COLO829 (cell line): Measurements from ENCODE around the gene LYAR.

Source experiments
- DNase-seq: peaks from one replicate; pipeline ENCODE4 v3.0.0; 2012; ENCODE audit warnings: low spot score

The LYAR gene

DNA sequence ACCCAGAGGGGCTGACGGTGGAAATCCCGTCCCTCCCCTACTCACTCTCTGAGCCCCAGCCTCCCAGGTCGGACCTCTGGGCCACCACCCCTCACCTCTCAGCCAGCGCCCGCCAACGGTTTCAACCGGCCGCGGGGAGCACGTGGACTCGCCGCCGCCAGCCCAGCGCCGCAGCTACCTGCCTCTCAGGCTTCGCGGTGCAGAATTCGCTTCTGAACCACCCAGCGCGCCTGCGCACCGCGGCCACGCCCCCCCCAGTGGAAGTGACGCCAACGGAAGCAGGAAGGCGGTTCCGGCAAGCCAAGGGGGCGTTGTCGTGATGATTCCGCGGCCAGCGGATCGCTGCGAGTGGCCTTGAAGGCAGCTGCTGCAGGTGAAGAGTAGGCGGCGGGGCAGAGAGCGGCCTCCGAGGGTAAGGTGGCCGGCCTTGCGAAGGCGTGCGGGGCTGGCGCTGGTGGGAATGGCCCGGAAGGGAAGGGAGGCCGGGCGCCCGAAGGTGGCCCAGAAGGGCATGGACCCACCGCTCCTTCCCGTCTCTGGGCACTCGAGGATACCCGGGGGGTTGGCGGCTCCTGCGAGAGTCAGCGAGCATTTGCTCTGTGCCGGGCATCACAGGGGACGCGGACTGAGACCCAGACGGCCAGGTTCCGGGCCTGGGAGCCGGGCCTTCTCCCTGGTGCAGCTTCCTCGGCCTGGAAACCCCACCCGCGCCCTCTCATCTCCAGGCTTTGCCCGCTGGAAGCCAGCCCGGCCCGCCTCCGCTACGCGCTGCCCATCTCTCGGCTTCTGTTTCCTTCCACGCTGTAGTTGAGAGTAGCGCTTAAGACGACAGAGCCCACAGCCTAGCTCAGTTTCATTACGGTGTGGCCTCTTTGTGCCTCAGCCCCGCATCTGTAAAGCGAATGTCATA lies at the start of gene LYAR, which contains the start of gene ZBTB49:
TSS of gene LYAR (minus strand) at position 214 of the 910 bp plus-strand sequence. CDS start 6,412 bp downstream, outside the sequence.
TSS of gene ZBTB49 (plus strand) at position 311 of the 910 bp plus-strand sequence. CDS start 9,695 bp downstream, outside the sequence.
- peak; percentile 89 for DNase-seq

GRCh38 chr4:4339504-4340085 lies 49.6 kb upstream of the LYAR start:
- DNase-seq: no peak

DNA sequence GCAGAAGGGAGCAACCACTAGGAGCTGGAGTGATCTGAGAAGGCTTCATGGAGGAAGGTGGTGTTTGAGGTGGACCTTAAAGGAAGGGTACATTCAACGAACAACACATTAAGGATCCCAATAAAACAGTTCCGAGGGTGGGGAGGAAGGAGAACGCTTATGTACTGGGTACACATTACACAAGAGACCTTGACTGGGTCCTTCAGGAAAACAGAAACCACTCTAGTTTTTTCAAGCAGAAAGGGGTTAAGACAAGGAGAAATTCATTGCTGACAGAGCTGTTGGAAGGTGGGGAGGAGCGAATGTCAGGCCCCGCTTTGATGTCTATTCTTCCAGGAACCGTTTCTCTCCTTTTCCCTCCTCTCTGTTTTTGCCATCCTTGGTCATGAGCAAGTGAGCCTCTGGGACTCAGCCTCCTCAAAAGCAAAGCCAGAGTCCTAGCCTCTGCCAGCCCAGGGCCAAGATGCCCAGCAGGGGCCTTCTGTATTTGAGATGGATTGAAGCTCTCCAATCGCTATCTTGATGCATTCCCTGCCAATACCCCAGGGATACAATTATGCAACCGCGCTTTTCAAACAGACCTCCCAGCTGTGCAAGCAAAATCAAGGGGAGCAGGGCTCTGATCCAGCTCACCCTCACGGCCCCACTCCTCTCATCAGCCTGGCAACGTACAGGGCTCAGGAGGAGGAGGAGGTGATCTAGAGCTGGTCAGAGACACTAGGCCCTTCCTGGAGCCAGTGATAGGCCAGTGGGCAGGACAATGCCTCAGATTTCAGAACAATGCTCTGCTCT lies 48.5 kb upstream of the LYAR start:
- DNase-seq: no peak

DNA sequence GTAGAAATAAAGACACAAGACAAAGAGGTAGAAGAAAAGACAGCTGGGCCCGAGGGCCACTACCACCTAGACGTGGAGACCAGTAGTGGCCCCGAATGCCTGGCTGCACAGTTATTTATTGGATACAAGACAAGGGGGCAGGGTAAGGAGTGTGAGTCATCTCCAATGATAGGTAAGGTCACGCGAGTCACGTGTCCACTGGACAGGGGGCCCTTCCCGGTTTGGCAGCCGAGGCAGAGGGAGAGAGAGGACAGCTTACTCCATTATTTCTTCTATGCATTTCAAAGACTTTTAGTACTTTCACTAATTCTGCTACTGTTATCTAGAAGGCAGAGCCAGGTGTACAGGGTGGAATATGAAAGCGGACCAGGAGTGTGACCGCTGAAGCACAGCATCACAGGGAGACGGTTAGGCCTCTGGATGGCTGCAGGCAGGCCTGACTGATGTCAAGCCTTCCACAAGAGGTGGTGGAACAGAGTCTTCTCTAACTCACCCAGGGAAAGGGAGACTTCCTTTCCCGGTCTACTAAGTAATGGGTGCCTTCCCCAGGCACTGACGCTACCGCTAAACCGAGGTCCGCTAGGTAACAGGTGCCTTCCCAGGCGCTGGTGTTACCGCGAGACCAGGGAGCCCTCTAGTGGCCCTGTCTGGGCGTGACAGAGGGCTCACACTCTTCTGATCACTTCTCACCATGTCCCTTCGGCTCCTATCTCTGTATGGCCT lies 45.0 kb upstream of the LYAR start:
- no peak for DNase-seq

GRCh38 chr4:4333265-4333706 lies 43.3 kb upstream of the LYAR start:
- no peak for DNase-seq

GRCh38 chr4:4332529-4332928 lies 42.6 kb upstream of the LYAR start:
- DNase-seq: no peak

GRCh38 chr4:4330794-4331193 lies 40.8 kb upstream of the LYAR start:
- DNase-seq: no peak

DNA sequence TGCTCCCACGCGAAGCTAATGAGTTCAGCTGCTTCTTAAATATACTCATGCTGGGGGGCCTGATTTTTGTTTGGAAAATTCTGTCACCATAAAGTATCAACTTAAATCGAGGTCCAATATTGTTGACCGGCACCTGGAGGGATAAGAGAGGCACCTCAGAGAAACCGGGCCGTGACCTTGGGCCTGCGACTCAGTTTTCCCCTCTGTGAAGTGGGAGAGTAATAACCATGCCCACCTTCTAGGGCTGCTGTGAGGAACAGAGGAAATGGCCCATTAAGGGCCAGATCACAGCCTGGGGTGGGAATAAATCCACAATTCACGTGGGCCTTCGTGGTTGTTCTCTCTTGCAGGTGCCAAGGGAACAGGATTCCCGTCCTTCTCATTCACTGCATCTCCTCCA lies 39.5 kb upstream of the LYAR start:
- DNase-seq: no peak

DNA sequence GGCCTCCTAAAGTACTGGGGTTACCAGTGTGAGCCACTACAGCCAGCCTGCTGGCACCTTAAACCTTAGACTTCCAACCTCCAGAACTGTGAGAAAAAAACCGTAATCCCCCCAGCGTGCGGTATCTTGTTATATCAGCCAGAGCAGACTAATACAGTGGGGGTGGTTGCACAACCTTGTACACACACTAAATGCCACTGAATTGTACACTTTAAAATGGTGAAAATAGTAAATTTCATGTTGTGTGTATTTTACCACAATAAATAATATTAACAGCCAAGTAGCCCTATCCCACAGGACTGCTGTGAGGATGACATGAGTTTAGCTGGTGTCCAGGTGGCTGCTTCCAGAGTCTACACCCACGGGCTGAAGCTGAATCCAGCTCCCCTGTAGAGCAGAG lies 38.9 kb upstream of the LYAR start:
- no peak for DNase-seq

DNA sequence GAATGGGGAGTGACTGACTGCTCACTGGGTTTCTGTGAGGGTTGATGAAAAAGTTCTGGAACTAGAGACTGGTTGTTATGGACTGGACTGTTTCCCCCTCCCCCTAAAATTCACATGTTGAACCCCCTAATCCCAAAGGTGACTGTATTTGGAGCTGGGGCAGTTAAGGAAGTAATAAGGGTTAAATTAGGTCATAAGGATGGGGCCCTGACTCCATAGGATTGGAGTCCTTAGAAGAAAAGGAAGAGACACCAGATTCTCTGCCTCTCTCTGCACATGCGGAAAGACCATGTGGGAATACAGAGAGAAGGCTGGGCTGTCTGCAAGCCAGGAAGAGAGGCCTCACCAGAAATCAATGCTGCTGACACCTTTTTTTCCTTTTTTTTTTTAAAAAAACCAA lies 38.3 kb upstream of the LYAR start:
- no peak for DNase-seq

DNA sequence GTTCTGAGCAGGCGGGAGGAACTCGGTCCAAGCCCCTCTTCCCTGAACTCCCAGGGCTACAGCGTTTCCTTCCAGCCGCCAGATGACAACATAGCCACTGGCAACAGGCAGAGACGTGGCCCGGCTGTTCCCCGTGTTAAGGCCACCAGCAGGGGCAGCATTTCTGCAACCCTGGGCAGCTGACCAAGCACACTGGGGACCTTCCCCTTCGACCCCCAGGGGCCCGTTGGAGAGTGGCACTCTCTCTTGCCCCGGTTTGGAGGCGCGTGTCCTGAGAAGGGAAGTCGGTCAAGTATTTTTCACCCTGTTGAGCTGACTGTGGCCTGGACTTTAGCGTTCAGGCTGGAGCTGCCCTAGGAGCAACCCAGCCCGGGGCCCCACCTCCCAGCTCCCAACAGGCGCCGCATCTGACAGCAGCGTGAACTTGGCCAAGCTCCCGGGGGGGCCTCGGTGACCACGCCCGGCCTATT lies 37.7 kb upstream of the LYAR start:
- DNase-seq: no peak

DNA sequence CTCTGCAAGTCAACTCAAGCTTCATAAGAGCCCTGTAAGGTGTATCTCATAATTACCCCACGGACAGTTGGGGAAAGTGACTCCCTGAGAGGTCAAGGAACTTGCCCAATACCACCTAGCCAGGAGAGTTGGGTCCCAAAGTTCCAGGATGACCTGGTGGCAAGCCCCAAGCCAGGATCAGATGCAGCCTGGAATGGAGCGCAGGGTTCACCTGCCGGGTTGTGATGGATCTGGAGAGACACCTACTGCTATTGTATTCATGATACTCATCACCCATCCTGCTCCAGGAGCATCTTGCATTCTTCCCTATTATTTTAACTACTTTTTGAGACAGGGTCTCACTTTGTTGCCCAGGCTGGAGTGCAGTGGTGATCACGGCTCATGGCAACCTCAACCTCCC lies 36.2 kb upstream of the LYAR start:
- DNase-seq: no peak

DNA sequence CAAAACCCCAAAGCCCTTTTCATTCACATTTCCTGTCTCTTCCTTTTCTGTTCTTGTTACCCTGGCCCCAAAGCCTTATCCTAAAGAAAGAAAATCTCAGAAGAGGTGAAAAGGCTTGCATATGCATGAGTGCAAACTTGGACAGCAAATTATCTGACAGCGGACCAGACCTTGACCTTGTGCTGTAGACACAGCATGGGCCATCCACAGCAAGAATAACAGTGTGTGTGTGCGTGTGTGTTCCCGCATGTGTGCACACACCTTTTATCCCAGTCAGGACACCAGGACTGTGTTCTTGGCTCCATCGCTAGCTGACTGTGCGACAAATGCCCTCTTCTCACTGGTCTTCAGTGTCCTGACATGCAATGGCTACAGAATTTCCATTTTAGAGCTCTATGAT lies 35.4 kb upstream of the LYAR start:
- DNase-seq: no peak

GRCh38 chr4:4323705-4324534 lies 34.0 kb upstream of the LYAR start:
- DNase-seq: no peak

GRCh38 chr4:4321951-4322688 lies 32.2 kb upstream of the LYAR start:
- DNase-seq: no peak

- no peak for DNase-seq
These were observed 31.2 kb upstream of the LYAR start for GRCh38 chr4:4320951-4321714.

DNA sequence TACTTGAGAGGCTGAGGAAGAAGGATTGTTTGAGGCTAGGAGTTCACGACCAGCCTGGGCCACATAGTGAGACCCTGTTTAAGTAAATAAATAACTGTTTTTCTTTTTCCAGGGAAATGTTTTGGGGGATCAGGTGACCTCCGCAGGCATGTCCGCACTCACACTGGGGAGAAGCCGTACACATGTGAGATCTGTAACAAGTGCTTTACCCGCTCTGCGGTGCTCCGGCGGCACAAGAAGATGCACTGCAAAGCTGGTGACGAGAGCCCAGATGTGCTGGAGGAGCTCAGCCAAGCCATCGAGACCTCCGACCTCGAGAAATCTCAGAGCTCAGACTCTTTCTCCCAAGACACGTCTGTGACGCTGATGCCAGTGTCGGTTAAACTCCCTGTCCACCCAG lies 30.6 kb upstream of the LYAR start:
- no peak for DNase-seq

GRCh38 chr4:4317496-4318232 lies 27.7 kb upstream of the LYAR start:
- DNase-seq: no peak

- DNase-seq: no peak
These were observed 26.2 kb upstream of the LYAR start for GRCh38 chr4:4316150-4316495.
